Myocyte (in vitro differentiated cells): ENCODE measurements around the gene CCL21. TPM values are rescaled to one million over a fixed set of nuclear protein-coding genes. Genes with fewer than 3 reads are reported as not detected.
A peak's percentile ranks its signal among the peaks of the same experiment; 100 is the strongest.

Experiments
- DNase-seq: peaks from one replicate; pipeline ENCODE4 v3.0.0-alpha.2; 2012; ENCODE audit warnings: low read depth
- total RNA-seq: library from RNA; depleted of rRNA; stranded (reverse); fragments of >200 nt; gene quantifications from 2 replicates; pipeline ENCODE4 v1.2.3, GENCODE V29; 2014

The CCL21 gene
- total RNA-seq, 1 donor from 2014 or later = not detected

GRCh38 chr9:34675048-34675714 lies 34.8 kb downstream of the CCL21 start:
- DNase-seq = peak; percentile 50

- no peak for DNase-seq
Measured at GRCh38 chr9:34674440-34674839, 35.5 kb downstream of the CCL21 start.

- no peak for DNase-seq
Measured at GRCh38 chr9:34671307-34671706, 38.6 kb downstream of the CCL21 start.

- no peak for DNase-seq
Measured at GRCh38 chr9:34669809-34670562, 40.0 kb downstream of the CCL21 start.

- peak; percentile 97 for DNase-seq
Measured at GRCh38 chr9:34665381-34666250, 44.3 kb downstream of the CCL21 start.

- no peak for DNase-seq
Measured at GRCh38 chr9:34665067-34665380, 44.9 kb downstream of the CCL21 start.

GRCh38 chr9:34664281-34665066 lies 45.5 kb downstream of the CCL21 start:
- peak; percentile 80 for DNase-seq

- no peak for DNase-seq
Measured at GRCh38 chr9:34663303-34663605, 46.7 kb downstream of the CCL21 start.

- no peak for DNase-seq
Measured at GRCh38 chr9:34662526-34663302, 47.2 kb downstream of the CCL21 start, which contains the start of gene CCL27. CCL27 (minus strand) TSS chr9:34662657; CDS start chr9:34662633, 24 bp downstream.

- DNase-seq = no peak
Measured at GRCh38 chr9:34659592-34660253, 50.2 kb downstream of the CCL21 start.

Other genes starting within 250 kb of the CCL21 start
- gene ENHO, start 187.1 kb downstream of the CCL21 start, total RNA-seq = 0.21 and 0.35 TPM in 2 replicates
- gene CNTFR, start 120.4 kb downstream of the CCL21 start, total RNA-seq = 0.05 TPM in 1 of 2 replicates, not detected in the other
- gene RPP25L, start 98.0 kb downstream of the CCL21 start, total RNA-seq = 26.1 and 39.4 TPM in 2 replicates
- 57.2 and 98.8 TPM in 2 replicates for gene DCTN3, start 89.6 kb downstream of the CCL21 start, total RNA-seq
- 0.16 TPM in 1 of 2 replicates, not detected in the other for gene ARID3C, start 81.1 kb downstream of the CCL21 start, total RNA-seq
- 103 and 122 TPM in 2 replicates for gene SIGMAR1, start 72.3 kb downstream of the CCL21 start, total RNA-seq
- gene GALT, start 63.5 kb downstream of the CCL21 start, total RNA-seq = 22.9 and 24.0 TPM in 2 replicates
- gene IL11RA, start 58.0 kb downstream of the CCL21 start, total RNA-seq = 11.8 and 16.0 TPM in 2 replicates
- not detected in 2 replicates for gene CCL27, start 47.5 kb downstream of the CCL21 start, total RNA-seq
- gene CCL19, start 18.9 kb downstream of the CCL21 start, total RNA-seq = not detected in 2 replicates
- not detected in 2 replicates for gene PHF24, start 248.1 kb upstream of the CCL21 start, total RNA-seq